BJ (cell line): ENCODE measurements around the gene RAB40C. TPM values are rescaled to one million over a fixed set of nuclear protein-coding genes. Genes with fewer than 3 reads are reported as not detected.

ENCODE experiments used
- CTCF ChIA-PET: fragments of 350-600 bp; formaldehyde crosslinking; extraction: SDS; loops from one replicate; lab custom pipeline; 2021; ENCODE audit warnings: antibody characterized with exemption, inconsistent platforms; lab: Yijun Ruan, JAX
- POLR2A ChIA-PET: fragments of 300-600 bp; sonication (Branson Sonifier 250); formaldehyde crosslinking; extraction: SDS; loops from one replicate; lab custom pipeline; 2021; ENCODE audit warnings: antibody characterized with exemption; lab: Charles Lee
- DNase-seq: peaks from one replicate; pipeline ENCODE4 v3.0.0-alpha.2; 2011; ENCODE audit warnings: low read depth
- H3K27me3 ChIP-seq: 2 replicates; pipeline ENCODE4 v1.6.0; 2011; ENCODE audit warnings: low read length; ENCODE audit not compliant: control insufficient read depth, insufficient read depth
- H3K36me3 ChIP-seq: 2 replicates; pipeline ENCODE4 v1.5.1; 2011; ENCODE audit warnings: low read length; ENCODE audit not compliant: control insufficient read depth, insufficient read depth
- H3K4me3 ChIP-seq: 2 replicates; pipeline ENCODE4 v1.5.1; 2011; ENCODE audit warnings: low read depth, mild to moderate bottlenecking, control low read depth, low read length
- CTCF ChIP-seq: IDR thresholded peaks from 2 replicates; pipeline ENCODE4 v1.5.1; 2011; ENCODE audit warnings: low read depth, mild to moderate bottlenecking, control low read depth, inconsistent platforms, low read length, moderate library complexity; ENCODE audit not compliant: insufficient read depth
- polyA plus RNA-seq: library from polyadenylated mRNA; depleted of rRNA; stranded (reverse); fragments of >200 nt; gene quantifications from 2 replicates; pipeline ENCODE4 v1.2.3, GENCODE V29; 2011

The RAB40C gene
- polyA plus RNA-seq, 1 experiment: 7.6 TPM

GRCh38 chr16:648781-649589, 59.1 kb downstream of the RAB40C start, which contains the start of gene WDR90:
Gene WDR90 (plus strand): TSS chr16:649365. CDS start chr16:649417, 52 bp downstream.
- no peaks in the 10 kb centered on the region for H3K27me3 ChIP-seq
- TF ChIP-seq CTCF: no peak
- CTCF ChIA-PET: interaction anchor here (1.0 to 1.6 kb wide), 3 partner anchors 12 to 16 kb away, joined by 3 to 6 read pairs (median 4); no protein-coding TSS in a partner anchor
- peaks cover 5% of the 10 kb centered on the region for H3K36me3 ChIP-seq
- POLR2A ChIA-PET: no interaction called here
- peak within 1 kb of the TSS; percentile 68 for H3K4me3 ChIP-seq
- peak; percentile 37 for DNase-seq

- TF ChIP-seq CTCF: no peak
- CTCF ChIA-PET: interaction anchor here (1.6 kb wide), 1 partner anchor 11 kb away, joined by 4 read pairs; no protein-coding TSS in a partner anchor
- Histone ChIP-seq H3K27me3 (no peaks in the 10 kb centered on the region), H3K36me3 (peaks cover 5% of the 10 kb centered on the region), H3K4me3 (peak overlapping the region; percentile 68)
- POLR2A ChIA-PET: no interaction called here
- no peak for DNase-seq
Measured at GRCh38 chr16:649631-650030, 59.8 kb downstream of the RAB40C start.

DNA sequence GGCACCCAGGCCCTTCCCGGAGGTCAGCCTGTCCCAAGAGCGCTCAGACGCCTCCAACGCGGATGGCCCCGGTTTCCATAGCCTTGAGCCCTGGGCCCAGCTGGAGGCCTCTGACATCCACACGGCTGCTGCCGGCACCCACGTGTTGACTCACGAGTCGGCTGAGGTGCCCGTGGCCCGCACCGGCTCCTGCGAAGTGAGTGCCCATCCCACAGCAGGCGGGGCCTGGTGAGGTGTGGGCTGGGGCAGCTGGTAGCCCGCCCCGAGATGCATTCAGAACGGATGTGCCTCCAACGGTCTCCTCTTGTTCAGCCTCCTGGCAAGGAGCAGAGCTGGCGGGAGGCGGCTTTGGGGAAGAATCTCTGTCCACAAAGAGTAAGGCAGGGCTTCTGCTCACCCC, 62.0 kb downstream of the RAB40C start:
- no peak for DNase-seq
- TF ChIP-seq CTCF: no peak
- ChIA-PET POLR2A (interaction anchor here (0.6 kb wide), 1 partner anchor 52 kb away, joined by 3 read pairs; no protein-coding TSS in a partner anchor), CTCF (interaction anchor here (1.8 kb wide), 1 partner anchor 9 kb away, joined by 8 read pairs; no protein-coding TSS in a partner anchor)
- Histone ChIP-seq H3K36me3 (peaks cover 5% of the 10 kb centered on the region), H3K27me3 (no peaks in the 10 kb centered on the region), H3K4me3 (no peak overlapping the region)

DNA sequence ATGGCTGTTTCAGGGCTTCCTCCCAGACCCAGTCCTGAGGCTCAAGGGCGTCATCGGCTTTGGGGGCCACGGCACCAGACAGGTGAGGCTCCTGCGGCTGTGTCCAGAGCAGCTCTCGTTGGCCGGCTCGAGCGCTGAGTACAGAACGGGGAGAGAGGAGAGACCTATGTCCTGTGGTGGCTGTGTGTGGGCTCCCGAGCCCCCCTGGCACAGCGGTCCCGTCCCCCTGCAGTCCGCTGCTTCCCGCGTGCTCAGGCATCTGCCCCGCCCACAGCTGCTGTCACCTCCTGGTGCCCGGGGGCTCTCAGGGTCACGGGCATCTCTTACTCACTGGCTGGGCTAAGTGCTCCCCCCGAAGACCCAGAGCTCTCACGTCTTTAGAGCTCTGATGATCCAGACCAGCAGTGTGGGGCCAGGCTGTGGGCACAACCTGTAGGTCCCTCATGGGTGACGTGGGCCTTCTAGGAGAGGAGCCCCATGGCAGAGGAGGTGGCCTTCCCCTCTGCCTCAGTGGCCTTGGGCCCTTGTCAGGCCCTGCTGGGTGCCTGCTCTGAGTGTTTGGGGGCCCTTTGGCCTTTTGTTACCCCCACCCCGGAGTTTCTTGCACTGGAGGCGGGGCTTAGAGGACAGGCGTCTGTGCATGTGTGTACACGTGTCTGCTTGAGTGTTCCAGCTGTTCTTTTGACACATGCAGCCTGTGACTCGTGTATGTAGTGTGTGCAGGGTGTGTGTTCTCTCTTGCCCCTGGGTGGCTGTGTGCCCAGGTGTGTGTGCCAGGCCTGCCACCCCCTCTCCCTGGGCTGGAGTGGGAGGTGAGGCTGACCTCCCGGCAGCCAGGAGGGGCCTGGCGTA, 62.8 kb downstream of the RAB40C start:
- no peak for TF ChIP-seq CTCF
- CTCF ChIA-PET: interaction anchor here (1.8 kb wide), 1 partner anchor 8 kb away, joined by 8 read pairs; no protein-coding TSS in a partner anchor
- H3K4me3 ChIP-seq: no peak overlapping the region
- POLR2A ChIA-PET: no interaction called here
- DNase-seq: no peak
- no peaks in the 10 kb centered on the region for H3K27me3 ChIP-seq
- peaks cover 3% of the 10 kb centered on the region for H3K36me3 ChIP-seq
